ENCODE measurements around the gene PKP1.

Gene PKP1

DNA sequence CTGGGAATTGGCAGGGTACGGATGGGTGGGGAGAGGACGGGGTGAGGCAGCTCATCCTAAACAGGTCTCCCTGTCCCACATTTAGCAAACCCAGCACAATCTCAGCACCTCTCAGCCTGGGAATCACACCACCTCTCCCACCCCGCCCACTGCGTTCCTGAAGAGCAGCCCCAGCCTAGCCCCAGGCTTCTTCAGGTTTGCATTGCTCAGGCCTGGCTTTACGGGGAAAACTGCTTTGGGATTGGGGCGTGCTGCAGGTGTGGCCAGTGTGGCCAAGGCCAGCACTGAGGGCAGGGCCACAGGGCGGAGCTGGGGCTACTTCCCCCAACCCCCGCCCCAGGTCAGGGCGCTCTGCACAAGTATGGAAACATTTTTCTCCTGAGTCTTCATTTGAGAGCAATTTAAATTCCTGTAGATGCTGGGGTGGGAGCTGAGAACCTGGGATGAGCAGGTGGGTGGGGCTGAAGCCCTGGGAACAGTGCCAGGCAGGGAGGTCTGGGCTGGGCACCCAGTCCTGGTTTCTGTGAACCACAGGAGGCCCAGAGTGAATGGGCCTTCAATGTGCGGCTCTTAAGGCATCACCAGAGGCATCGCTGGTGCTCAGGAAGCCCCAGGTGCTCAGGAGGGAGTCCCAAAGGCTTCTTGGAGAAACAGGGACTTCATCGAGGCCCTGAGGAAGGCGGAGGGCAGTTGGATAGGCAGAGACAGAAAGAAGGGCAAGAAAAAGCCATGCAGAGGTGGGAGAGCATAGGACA, 70.1 kb downstream of the PKP1 start:
- no peak for DNase-seq (ENCODE audit: low read depth)

DNA sequence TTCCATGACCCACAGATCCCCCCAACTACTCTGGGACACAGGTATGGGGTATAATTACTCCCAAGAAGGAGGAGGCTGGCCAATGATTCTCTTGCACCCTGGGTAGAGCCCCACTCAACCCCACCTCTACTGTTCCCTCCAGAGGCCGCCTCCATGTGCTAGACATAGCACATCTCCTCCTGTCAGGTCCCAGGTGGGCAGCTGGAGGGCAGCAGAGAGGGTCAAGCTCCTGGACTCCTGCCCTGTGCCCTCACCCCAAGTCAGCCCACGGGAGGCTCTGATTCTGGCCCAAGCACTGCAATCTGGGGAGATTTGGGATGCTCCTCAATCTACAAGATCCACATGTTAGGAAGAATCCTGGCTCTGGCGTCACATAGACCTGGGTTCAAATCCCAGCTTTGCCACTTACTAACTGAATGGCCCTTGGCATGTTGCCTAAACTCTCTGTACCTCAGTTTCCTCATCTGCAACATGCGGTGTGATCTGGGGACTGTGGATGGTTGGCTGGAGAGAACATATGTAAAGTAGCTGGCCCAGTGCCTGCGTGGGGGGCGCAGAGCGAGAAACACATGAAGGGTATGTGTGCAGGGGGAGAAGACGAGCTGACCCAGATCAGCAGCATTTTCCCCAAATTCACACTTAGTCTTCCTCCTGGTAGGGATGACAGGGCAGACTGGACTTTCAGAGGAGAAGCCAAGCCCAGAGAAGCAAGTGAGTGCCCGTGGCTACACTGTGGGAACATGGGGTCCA, 71.0 kb downstream of the PKP1 start:
- DNase-seq (ENCODE audit: low read depth): no peak

DNA sequence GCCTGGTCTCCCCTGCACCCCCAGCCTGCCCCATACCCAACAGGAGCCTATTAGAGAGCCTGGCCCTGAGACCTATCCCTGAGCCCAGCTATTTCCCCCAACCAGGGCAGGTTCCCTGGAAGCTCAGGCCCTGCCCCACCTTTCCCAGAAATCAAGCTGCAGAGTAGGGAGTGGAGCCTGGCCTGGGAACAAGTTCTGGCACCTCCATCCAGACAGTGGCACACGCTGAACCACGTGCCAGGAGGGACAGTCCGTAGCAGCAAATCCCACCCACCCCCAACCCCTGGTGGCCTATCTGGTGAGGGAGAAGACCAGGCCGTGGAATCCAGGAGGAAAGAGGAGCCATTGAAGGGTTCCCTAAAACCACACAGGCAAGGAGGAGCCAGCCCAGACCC, 71.6 kb downstream of the PKP1 start:
- DNase-seq (ENCODE audit: low read depth): no peak

DNA sequence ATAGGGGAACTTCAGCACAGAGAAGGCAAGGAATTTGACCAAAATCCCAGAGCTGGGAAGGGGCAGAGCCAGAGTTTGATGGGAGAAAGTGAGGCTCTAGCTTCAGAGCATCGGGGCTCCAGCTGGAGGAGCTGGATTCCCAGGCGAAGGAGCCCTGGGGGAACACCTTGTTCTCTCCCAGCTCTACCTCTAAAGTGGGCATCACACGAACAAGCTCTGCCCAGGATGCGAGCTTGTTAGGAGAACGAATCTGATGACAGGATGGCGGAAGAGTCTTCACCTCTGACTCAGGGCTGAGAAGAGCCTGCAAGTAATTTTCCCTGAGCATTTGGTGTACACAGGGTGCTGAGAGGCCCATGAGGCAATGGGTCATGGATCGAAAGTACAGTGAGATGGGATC, 72.2 kb downstream of the PKP1 start:
- DNase-seq (ENCODE audit: low read depth): no peak

DNA sequence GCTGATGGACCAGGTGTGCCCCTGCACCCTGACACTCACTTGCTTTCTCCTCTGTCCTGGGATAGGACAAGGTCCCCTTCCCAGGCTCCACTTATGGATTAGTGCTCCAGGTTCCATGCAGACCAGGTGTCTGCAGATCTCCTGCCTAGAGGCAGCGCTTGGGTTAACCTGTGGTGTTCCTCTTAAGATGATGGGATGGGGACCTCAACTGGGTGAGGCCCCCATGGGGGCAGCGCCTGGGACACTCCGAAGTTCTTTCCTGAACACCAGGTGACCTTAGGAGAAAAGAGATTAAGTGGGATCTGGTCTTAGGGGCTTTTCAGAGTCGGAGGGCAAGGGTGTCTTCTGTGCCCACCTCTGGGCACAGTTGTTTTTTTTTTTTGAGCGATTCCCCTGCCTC, 72.9 kb downstream of the PKP1 start:
- DNase-seq (ENCODE audit: low read depth): no peak

DNA sequence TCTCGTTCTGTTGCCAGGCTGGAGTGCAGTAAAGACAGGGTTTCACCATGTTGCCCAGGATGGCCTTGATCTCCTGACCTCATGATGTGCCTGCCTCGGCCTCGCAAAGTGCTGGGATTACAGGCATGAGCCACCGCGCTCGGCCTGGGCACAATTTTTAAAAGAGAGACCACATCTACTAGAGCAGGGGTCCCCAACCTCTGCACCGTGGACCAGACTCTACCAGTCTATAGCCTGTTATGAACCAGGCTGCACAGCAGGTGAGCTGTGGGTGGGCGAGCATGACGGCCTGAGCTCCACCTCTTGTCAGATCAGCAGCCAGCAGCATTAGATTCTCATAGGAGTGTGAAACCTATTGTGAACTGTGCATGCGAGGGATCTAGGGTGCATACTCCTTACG, 73.4 kb downstream of the PKP1 start:
- DNase-seq (ENCODE audit: low read depth): no peak

DNA sequence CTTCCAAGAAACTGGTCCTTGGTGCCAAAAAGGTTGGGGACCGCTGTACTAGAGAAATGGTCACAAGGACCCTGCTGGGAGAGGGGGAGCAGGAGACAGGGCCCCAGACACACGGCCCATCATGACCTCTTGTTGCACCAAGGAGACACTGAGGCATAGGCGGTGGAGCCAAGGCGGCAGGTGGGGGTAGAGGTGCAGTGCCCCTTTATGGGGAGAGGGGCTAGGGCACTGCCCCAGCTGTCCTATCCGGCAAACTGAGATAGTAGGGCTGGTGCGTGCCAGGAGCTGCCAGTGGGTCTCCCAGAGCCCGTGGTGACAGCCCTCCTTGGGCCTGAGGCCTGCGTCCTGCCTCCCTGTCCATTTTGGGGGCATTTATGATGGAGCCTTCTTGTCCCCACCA, 73.9 kb downstream of the PKP1 start:
- no peak for DNase-seq (ENCODE audit: low read depth)

DNA sequence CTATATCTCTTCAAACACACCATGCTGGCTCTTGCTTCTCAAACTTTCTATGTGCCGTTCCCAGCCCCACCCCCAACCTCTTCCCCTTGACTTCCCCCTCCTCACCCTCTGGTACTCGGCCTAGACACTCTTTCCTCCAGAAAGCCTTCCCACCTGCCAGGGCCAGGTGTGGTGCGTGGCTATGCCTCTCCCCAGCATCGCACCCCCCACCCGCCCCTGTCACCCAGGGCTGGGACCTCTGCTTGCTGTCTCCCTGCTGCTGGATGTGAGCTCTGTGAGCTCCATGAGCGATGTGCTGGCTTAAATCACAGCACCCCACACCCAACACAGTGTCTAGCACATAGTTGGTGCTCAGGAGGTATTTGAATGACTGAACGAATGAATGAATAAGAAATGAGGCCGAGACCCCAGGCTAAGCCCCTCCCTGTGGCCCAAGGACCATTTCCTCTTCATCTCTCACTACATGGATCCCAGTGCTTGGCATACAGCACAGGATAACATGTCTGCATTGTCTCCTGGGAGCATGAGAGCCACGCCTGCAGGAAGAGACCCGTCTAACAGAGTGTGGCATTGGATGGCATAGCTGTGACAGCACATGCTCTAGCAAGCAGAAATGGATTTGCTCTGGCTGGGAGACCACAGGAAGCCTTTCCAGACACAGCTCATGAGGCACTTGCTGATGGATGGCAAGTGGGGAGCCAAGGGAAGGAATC, 74.5 kb downstream of the PKP1 start:
- DNase-seq (ENCODE audit: low read depth): no peak

DNA sequence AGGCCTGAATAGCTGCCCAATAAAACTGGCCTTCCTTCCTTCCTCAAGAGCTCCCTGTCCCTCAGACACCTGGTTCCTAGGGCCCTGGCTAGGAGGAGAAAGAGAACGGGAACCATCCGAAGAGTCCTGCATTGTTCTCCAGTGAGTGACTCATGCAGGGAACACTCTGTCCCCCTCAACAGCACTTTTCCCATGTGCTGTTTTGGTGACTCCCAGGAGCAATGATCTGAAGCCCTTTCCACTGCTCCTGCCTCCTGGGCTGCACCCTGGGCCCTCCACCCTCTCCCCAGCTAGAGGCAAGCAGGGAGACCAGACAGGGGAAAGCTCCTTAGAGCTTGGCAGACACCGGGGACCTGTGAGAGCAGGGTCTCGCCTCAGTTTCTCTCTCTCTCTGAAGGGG, 75.3 kb downstream of the PKP1 start:
- no peak for DNase-seq (ENCODE audit: low read depth)

DNA sequence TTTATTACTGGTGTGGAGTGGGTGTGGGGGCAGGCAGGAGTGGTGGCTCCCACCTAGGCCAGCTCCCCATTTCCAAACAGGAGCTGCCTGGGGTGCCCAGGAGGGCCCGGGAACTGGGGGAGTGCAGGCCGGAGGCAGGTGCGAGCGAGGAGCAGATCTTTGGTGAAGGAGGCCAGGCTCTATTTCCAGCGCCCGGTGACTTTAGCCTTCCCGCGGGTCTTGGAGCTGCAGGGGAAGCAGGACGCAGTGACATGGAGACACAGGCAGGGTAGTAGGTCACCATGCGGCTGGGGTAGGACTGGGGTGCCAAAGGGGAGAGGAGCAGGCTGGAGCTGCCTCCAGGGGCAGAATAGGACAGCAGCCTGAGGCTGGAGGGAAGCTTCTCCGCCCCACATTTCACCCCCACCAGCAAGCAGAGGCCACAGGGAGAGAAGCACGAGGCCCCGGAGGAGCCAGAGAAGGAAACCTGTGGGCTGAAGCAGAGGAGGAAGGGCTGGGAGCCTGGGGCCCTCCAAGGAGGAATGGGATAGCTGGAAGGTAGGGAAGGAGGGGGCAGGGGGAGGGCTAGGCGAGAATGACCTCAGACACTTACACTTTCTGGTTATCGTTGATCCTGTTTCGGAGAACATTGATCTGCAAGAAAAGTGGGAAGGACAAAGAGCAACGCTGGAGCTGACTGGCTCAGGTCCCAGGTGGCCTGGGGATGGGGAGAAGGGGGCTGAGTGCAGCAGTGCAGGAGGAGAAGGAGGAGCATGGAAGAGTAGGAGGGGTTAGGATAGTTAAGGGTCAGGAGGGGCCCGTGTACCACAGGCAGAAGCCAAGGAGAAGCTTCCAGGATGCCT, 75.9 kb downstream of the PKP1 start:
- no peak for DNase-seq (ENCODE audit: low read depth)

DNA sequence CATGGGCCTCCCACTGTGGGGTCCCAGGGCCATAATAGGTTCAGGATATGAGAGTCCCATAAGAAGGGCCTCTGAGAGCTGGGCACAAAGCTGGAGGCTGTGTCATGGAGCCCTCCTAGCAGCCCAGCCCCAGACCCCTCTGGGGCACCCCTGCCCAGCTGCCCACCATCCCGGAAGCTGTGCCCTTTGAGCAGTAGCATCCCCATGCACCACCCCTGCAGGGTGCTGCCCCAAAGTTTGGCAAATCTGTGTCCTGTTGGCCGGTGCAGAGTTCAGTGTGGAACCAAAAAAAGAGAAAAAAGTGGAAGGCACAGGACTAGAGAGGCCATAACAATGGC, 76.5 kb downstream of the PKP1 start:
- no peak for DNase-seq (ENCODE audit: low read depth)

DNA sequence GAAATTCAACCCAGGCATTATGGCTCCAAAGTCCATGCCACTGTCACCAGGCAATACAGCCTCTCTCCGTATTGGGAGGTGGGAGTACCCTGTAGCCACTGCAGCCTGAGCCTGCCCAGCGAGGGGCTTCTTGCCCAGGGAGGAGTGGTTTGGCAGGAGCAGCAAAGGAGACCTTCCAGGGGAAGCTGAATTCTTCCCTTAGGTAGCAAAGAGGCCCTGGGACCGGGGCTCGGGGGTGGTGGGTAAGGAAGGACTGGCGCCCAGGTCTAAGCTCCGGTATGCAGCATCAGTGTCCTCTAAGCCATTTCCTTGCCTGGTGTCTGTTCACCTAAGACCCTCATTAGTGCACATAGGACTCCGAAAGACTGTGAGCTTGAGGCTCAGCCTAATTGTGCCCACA, 77.2 kb downstream of the PKP1 start:
- DNase-seq (ENCODE audit: low read depth): no peak

DNA sequence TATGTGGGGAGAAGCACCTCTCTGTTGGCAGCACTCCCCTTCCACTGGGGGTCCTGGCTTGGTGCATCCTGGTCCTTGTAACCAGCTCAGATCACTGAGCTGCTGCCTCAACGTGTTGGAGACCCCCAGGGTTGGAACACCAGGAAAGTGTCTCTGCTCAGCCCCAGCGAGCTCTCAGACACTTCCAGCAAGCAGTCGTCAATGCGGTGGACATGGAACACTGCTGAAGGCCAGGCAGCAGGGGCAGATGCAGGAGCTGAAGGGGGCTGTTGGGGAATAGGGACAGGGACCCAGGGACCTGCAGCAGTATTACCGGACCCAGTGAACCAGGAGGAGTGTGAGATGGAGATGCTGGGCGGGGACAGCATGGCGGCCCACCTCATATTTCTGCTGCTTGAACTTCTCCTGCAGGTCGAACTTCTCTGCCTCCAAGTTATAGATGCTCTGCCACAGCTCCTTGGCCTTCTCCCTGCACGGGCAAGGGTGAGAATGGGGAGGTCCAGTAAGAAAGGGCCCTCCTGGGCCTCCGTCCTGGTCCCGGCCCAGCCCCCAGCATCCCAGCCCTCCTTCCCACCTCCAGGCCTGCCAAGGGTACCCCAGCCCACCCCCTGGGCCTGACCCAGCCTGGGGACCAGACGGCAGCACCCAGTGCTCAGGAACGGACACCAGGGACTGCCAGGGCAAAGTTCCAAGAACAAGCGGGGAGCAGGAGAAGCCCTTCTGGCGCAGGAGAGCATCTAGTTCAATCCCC, 77.8 kb downstream of the PKP1 start:
- no peak for DNase-seq (ENCODE audit: low read depth)

DNA sequence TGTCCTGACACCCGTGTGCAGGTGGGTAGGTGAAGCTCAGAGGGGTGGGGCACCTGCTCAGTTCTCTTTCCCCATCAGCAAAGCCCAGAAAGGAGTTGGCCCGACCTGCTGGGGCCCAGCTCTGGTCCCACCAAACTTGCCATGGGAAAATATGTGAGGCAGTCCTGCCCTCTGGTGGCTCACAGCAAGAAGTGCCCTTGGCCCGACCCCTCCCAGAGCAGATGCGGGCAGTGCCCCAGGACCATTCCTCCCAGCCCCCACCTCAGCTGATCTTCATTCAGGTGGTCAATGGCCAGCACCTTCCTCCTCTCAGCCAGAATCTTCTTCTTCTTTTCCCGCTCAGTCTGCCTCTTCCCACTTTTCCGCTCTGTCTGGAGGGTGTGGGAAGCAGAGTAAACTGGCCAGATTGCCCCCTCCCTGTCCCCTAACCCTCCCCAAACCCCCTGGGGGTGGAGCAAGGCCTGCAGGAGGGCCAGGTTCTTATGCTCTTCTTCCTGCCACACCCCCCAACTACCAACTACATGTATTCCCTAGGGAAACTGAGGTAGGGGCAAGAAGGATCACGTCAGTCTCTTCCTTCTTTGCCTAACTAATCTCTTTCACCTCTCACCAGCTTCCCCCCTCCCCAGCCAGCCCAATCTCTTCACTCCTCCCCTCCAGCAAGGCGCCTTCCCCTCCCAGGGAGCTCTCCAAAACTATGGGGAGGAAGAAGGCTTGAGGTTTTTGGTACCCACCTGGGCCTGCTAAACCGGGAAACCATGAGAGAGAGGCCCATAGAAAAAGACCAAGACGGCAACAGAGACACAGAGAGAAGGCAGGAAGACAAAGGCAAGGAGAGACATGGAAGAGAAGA, 78.6 kb downstream of the PKP1 start:
- no peak for DNase-seq (ENCODE audit: low read depth)

DNA sequence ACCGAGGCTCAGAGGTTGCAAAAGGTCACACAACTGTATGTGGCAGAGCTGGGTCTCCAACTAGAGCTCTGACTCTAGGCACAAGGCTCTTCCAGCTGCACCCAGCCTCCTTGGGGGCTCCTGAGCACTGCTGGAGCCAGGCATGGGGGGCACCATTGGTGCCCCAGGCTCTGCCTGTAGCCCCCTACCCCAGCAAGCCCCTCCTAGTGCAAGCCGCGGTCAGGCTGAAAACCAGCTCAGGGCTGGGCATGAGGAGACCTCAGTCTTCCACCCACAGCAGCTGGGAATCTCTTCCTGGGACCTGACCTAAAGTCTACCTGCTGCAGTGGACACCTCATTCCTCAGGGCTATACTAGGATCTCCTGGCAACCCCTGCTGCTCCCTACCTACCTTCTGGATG, 79.6 kb downstream of the PKP1 start:
- no peak for DNase-seq (ENCODE audit: low read depth)

DNA sequence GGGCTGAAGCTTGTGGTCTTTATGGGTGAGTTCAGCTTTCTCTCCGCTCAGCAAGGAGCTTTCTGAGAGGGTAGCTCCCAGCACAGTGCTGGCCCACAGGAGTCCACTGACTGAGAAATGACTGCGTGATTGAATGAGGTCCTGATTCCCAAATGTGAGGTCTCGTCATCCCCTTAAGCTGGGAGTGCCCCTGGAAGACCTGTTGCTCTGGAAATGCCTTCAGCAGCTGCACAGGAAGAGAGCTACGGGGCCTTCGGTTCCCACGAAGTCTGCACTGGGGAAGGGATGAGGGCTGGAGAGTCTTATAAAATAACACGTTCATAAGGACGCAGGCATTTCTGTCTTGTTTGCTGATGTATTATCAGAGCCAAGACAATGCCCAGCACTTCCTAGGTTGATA, 80.2 kb downstream of the PKP1 start:
- no peak for DNase-seq (ENCODE audit: low read depth)

DNA sequence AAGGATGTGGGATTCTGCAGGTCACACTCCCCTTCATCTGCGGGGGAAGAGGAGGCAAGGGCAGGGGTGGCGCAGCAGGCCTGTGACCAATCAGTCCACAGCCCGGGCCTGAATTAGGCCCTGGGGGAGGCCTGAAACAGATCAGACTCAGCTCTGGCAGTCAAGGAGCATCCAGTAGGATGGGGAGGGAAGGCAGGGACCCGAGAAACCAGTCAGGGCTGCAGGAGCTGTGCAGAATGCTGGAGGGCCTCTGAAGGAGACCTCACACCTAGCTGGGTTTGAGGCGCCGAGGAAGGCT, 81.5 kb downstream of the PKP1 start:
- DNase-seq (ENCODE audit: low read depth): no peak

DNA sequence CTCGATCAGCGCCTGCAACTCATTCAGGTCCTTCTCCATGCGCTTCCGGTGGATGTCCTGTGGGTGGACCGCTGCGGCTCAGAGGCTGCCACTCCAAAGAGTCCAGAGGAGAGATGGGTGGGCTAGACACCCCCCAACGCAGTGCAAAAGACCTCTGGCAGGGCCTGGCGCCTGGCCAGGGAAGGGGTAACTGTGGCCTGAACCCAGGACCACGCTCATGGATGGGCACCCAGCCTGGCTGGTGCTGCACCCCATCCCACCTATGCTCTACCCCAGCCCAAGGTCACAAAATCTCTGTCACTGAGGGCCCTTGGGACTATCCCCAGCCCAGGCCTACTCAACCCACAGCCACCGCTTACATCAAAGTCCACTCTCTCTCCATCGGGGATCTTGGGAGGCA, 81.9 kb downstream of the PKP1 start:
- DNase-seq (ENCODE audit: low read depth): no peak

DNA sequence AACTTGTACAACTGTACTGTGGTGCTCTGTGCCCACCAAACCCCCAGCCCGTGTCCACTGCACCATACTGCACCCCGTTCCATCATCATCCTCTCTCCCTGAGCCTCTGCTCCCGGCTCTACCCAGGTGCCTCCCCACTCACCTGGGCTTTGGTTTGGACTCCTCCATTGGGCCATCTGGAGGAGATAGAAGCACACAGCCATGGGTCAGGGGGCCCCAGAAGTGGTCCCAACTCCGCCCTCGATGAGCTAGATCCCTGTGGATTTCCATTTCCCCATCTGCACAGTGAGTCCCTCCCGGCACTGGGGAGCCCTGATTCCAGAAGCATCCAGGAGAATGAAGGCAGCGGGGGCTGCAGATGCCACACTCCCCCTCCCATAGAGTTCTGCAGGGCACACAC, 83.4 kb downstream of the PKP1 start:
- DNase-seq (ENCODE audit: low read depth): no peak

DNA sequence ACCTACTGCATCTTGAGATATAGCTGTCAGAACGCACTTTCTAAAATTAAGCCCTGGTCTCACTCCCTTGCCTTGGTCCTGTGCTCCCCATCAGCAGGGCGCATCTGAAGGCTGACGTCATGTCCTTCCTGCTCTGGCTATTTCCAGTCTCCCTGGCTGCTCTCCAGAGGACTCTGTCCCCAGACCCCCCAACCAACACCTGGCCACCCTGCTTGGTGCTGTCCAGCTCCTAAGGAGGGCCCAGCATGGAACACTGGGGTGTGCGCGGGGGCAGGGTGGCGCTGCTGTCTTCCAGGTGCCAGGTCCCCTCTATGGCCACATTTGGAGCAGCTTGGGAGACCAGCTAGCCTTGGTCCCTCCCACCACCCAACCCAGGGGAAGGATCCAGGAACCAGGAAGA, 85.9 kb downstream of the PKP1 start:
- DNase-seq (ENCODE audit: low read depth): no peak

DNA sequence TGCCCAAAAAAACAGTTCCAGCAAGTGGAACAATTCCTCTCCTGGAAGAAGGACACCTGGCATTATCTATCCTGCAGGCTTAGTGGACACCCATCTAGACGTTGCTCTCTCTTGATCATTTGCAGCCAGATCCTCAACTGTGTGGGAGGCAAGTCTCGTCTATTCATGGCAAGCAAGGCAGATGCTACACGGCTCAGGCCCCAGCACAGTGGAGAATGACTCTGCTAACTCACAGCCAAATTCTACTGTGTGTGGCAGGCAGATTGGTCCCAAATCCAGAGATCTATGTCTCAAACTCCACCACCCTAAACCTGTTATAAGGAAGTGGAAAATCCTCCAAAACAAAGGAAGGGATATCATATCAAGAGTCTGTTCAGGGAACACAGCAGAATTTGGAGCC, 87.2 kb downstream of the PKP1 start:
- DNase-seq (ENCODE audit: low read depth): no peak

Measured in stimulated activated CD8-positive, alpha-beta memory T cell treated with anti-CD3 and anti-CD28 coated beads, Interleukin-12 subunit alpha, Interleukin-12 subunit beta, amount 100 ng/mL, for 1 hour (primary cell).